Erythroblast (primary cell): Measurements from ENCODE around the gene AMOTL1.

Experiments used
- GATA1 ChIP-seq: IDR thresholded peaks from 2 replicates; pipeline ENCODE4 v1.6.1; 2011; ENCODE audit warnings: low read depth, mild to moderate bottlenecking, control low read depth, low read length, moderate library complexity
- POLR2A ChIP-seq: IDR thresholded peaks from 2 replicates; pipeline ENCODE4 v1.6.1; 2011; ENCODE audit warnings: mild to moderate bottlenecking, low read length

DNA sequence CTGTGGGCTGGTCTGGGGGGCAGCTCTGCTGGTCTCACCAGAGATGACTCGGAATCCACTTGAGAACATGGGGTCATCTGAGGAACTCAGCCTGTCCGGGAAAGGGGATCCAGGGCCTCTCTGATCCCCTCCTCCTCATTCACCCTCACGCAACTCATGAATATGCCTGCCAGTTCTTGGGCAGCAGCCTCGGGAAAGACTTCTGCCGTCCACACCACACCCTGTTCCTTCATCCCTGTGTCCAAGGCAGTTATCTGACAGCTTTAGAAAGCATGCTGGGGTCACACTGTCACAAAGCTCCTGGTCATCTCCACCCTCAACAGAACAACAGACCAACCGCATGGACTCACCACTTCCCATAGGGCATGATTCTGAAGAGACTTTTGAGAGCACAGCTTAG lies 88.3 kb downstream of the AMOTL1 start:
- TF ChIP-seq POLR2A (no peak), GATA1 (no peak)
